Vagina (tissue), 2 donors: Measurements from ENCODE around the gene SH3BP5.

Experiments
- POLR2AphosphoS5 ChIP-seq, 2 donors: sonication (generic); formaldehyde crosslinking; IDR thresholded peaks; one replicate each; pipeline ENCODE4 v1.9.0; 2017; ENCODE audit warnings: antibody characterized with exemption in 2 of 2, mild to moderate bottlenecking in 2 of 2, low read depth in 1 of 2; ENCODE audit not compliant: insufficient read depth in 1 of 2
- TF ChIP-seq, protein P1 (sequence below), 3 experiments: fragments of 450-650 bp in 2 of 3; fragments of 200-600 bp in 1 of 3; sonication (generic) in 1 of 3; IDR thresholded peaks; one replicate each; pipeline ENCODE4 v1.5.1; 2017 to 2019; ENCODE audit warnings: antibody characterized with exemption in 3 of 3, mild to moderate bottlenecking in 2 of 3, moderate library complexity in 2 of 3

DNA sequence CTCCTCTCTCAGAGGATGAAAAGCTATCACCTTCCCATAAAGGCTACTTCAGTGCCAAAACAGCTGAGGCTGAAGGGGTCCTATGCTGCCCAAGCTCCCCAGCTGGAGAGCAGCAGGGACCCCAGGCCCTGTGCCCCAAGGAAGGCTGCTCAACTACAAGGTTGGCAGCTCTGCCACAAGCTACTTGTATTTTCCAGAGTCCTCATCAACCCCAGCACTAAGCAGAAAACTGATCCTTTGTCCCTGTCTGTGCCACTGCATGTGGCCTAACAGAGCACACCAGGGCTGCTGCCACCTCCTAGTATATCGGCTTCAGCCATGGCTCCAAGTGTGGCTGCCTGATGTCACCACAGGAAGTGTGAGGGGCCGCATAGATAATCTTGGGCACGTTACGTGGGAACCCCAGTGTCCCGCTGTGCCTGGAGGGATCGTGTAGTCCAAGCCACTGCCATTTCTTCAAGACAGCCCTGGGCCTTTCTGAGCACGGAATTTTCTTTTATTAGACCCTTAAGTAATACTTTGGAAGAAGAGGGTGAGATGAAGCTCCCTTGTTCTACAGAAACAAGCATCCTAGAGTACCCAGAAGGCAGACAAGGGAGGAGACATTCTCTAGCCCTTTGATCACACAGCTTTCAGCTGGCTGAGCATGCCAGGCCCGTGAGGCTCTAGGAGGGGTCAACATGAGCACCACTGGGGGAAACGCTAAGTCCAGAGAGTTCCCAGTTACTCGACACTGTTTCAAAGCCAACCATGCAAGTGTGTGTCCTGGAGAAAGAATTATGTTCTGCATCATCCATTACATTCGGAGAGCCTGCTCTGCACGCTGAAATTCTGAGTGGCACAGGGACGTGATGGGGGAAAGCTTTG lies 65.6 kb downstream of the SH3BP5 start:
- TF ChIP-seq, protein P1, sequence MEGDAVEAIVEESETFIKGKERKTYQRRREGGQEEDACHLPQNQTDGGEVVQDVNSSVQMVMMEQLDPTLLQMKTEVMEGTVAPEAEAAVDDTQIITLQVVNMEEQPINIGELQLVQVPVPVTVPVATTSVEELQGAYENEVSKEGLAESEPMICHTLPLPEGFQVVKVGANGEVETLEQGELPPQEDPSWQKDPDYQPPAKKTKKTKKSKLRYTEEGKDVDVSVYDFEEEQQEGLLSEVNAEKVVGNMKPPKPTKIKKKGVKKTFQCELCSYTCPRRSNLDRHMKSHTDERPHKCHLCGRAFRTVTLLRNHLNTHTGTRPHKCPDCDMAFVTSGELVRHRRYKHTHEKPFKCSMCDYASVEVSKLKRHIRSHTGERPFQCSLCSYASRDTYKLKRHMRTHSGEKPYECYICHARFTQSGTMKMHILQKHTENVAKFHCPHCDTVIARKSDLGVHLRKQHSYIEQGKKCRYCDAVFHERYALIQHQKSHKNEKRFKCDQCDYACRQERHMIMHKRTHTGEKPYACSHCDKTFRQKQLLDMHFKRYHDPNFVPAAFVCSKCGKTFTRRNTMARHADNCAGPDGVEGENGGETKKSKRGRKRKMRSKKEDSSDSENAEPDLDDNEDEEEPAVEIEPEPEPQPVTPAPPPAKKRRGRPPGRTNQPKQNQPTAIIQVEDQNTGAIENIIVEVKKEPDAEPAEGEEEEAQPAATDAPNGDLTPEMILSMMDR (IDR thresholded peaks at IDR 0.05): no peak
- TF ChIP-seq POLR2AphosphoS5 (IDR thresholded peaks at IDR 0.05; ENCODE audit: insufficient read depth in 1 of 2, low read depth in 1 of 2): no peak
